Right cardiac atrium (tissue), 5 donors: ENCODE measurements around the gene ADAMTSL2. TPM values are rescaled to one million over a fixed set of nuclear protein-coding genes. Genes with fewer than 3 reads are reported as not detected.

Experiments used
- ATAC-seq, 2 donors: fragments of 200-7000 bp; cut with Tn5 transposase; one replicate each; pipeline versions ENCODE4 v1.8.0 to v1.9.1; 2020; ENCODE audit warnings: moderate library complexity in 2 of 2, mild to moderate bottlenecking in 1 of 2
- DNase-seq, 3 donors: peaks; one replicate each; pipeline ENCODE4 v3.0.0-alpha.2; 2020
- H3K27ac ChIP-seq: one replicate; pipeline ENCODE4 v1.5.1; 2013; ENCODE audit warnings: mild to moderate bottlenecking, low read length, control low read depth, moderate library complexity
- H3K27me3 ChIP-seq: one replicate; pipeline ENCODE4 v1.6.1; 2013; ENCODE audit not compliant: control insufficient read depth, insufficient read depth
- H3K4me1 ChIP-seq: one replicate; pipeline ENCODE4 v1.6.1; 2013; ENCODE audit warnings: low read length; ENCODE audit not compliant: control insufficient read depth, insufficient read depth
- H3K4me3 ChIP-seq: one replicate; pipeline ENCODE4 v1.5.1; 2013; ENCODE audit warnings: low read length, control low read depth
- H3K9me3 ChIP-seq: one replicate; pipeline ENCODE4 v1.6.1; 2013; ENCODE audit warnings: low read length; ENCODE audit not compliant: control insufficient read depth
- WGBS: extraction: QIAGEN DNeasy Blood & Tissue Kit; methylation state at CpG from one replicate; pipeline ENCODE4 v1.1.7; 2013; 5-methylcytosine and 5-hydroxymethylcytosine counted together
- intact Hi-C, 4 donors: fragments of 100-400 bp; cut with DNase I; formaldehyde crosslinking; loops; one replicate each; pipeline versions ENCODE4 v1.11.0 to v1.14.0; 2022 to 2023
- polyA plus RNA-seq: library from polyadenylated mRNA; stranded (reverse); fragments of 200-250 nt; gene quantifications from one replicate; pipeline ENCODE4 v1.2.3, GENCODE V29; 2013
- total RNA-seq, 4 donors: library from RNA; stranded (reverse); fragmentation: NEBNext Ultra II Directional; extraction: Animal tissue kit (Norgen Biotek cat#: 25700); gene quantifications; one replicate each; pipeline ENCODE4 v1.2.1, GENCODE V29; 2021
- donor health status: healthy with polysubstance abuse.
- donor health status: DM: no; HTN: yes; CAD: no.
- donor health status: DM: no; HTN: no; CAD: no.
- donor health status: DM: no; HTN: yes; CAD: no; lungs with severe emphysema.
- donor health status: DM: yes; HTN: yes; CAD: no.

Gene ADAMTSL2
- total and polyA plus RNA-seq, 5 donors = 30.3 to 90.2 (median 39.1) TPM

- ATAC-seq (peak; percentile 7 to 19), DNase-seq (peak; percentile 30 to 76 (median 72))
- Histone ChIP-seq H3K27me3 (no peaks in the 10 kb centered on the region), H3K4me3 (no peak overlapping the region), H3K9me3 (no peaks in the 10 kb centered on the region), H3K27ac (peak overlapping the region; percentile 13), H3K4me1 (peaks cover 9% of the 10 kb centered on the region)
- WGBS = 47% methylated on average over 33 of the region's 33 CpGs
- intact Hi-C loops = no loop called here
Observed at GRCh38 chr9:133492061-133493021, 42.2 kb upstream of the ADAMTSL2 start.

- 69% methylated on average over 11 of the region's 11 CpGs for WGBS
- peaks cover 12% of the 10 kb centered on the region for H3K4me1 ChIP-seq
- intact Hi-C loops = no loop called here
- peak; percentile 25 to 70 (median 56) for DNase-seq
- no peak overlapping the region for H3K27ac ChIP-seq
- H3K27me3 ChIP-seq = no peaks in the 10 kb centered on the region
- no peaks in the 10 kb centered on the region for H3K9me3 ChIP-seq
- ATAC-seq = peak in 1 of 2 donors; percentile 3
- no peak overlapping the region for H3K4me3 ChIP-seq
Observed at GRCh38 chr9:133493428-133493827, 41.1 kb upstream of the ADAMTSL2 start.

- no peak overlapping the region for H3K4me3 ChIP-seq
- ATAC-seq = no peak
- no peaks in the 10 kb centered on the region for H3K9me3 ChIP-seq
- no peak overlapping the region for H3K27ac ChIP-seq
- 91% methylated on average over 23 of the region's 23 CpGs for WGBS
- peaks cover 12% of the 10 kb centered on the region for H3K4me1 ChIP-seq
- H3K27me3 ChIP-seq = no peaks in the 10 kb centered on the region
- DNase-seq = peak; percentile 23 to 68 (median 62)
- intact Hi-C loops = no loop called here
Observed at GRCh38 chr9:133493845-133494540, 40.5 kb upstream of the ADAMTSL2 start.

- H3K4me1 ChIP-seq = peaks cover 12% of the 10 kb centered on the region
- ATAC-seq (peak; percentile 52 to 69), DNase-seq (peak; percentile 71 to 92 (median 87))
- H3K4me3 ChIP-seq = no peak overlapping the region
- H3K27me3 ChIP-seq = no peaks in the 10 kb centered on the region
- 57% methylated on average over 24 of the region's 24 CpGs for WGBS
- H3K27ac ChIP-seq = no peak overlapping the region
- no peaks in the 10 kb centered on the region for H3K9me3 ChIP-seq
- intact Hi-C loops = no loop called here
Observed at GRCh38 chr9:133494636-133495326, 39.7 kb upstream of the ADAMTSL2 start.

GRCh38 chr9:133495327-133496293 is 38.9 kb upstream of the ADAMTSL2 start:
- peak in 2 of 3 donors; percentile 15 to 39 for DNase-seq

GRCh38 chr9:133496861-133497842 is 37.4 kb upstream of the ADAMTSL2 start:
- DNase-seq (peak; percentile 66 to 88 (median 82)), ATAC-seq (peak; percentile 7 to 14)
- no peak overlapping the region for H3K4me3 ChIP-seq
- intact Hi-C loops = no loop called here
- H3K27me3 ChIP-seq = no peaks in the 10 kb centered on the region
- peaks cover 1% of the 10 kb centered on the region for H3K9me3 ChIP-seq
- H3K27ac ChIP-seq = no peak overlapping the region
- H3K4me1 ChIP-seq = peaks cover 10% of the 10 kb centered on the region
- WGBS = 61% methylated on average over 35 of the region's 35 CpGs

More at GRCh38 chr9:133495327-133496293, 38.9 kb upstream of the ADAMTSL2 start:
- no peak overlapping the region for H3K27ac ChIP-seq
- intact Hi-C loops = no loop called here
- ATAC-seq = no peak
- H3K4me3 ChIP-seq = no peak overlapping the region
- no peaks in the 10 kb centered on the region for H3K27me3 ChIP-seq
- peaks cover 12% of the 10 kb centered on the region for H3K4me1 ChIP-seq
- H3K9me3 ChIP-seq = no peaks in the 10 kb centered on the region
- WGBS = 92% methylated on average over 24 of the region's 24 CpGs

GRCh38 chr9:133499132-133499891 is 35.2 kb upstream of the ADAMTSL2 start:
- Histone ChIP-seq H3K4me1 (peaks cover 3% of the 10 kb centered on the region), H3K27me3 (no peaks in the 10 kb centered on the region), H3K4me3 (no peak overlapping the region), H3K27ac (peak overlapping the region; percentile 3), H3K9me3 (peaks cover 1% of the 10 kb centered on the region)
- DNase-seq (peak; percentile 61 to 82 (median 80)), ATAC-seq (peak; percentile 70 to 76)
- 55% methylated on average over 19 of the region's 19 CpGs for WGBS
- intact Hi-C loops = no loop called here

GRCh38 chr9:133499892-133500270 is 34.6 kb upstream of the ADAMTSL2 start:
- H3K9me3 ChIP-seq = peaks cover 1% of the 10 kb centered on the region
- intact Hi-C loops = no loop called here
- H3K4me3 ChIP-seq = no peak overlapping the region

GRCh38 chr9:133502112-133502511 is 32.4 kb upstream of the ADAMTSL2 start:
- H3K27me3 ChIP-seq = no peaks in the 10 kb centered on the region
- peaks cover 1% of the 10 kb centered on the region for H3K9me3 ChIP-seq
- peaks cover 3% of the 10 kb centered on the region for H3K4me1 ChIP-seq
- intact Hi-C loops = no loop called here
- WGBS = 100% methylated on average over 1 of the region's 1 CpG
- no peak overlapping the region for H3K4me3 ChIP-seq
- no peak overlapping the region for H3K27ac ChIP-seq
- no peak for ATAC-seq
- no peak for DNase-seq

More at GRCh38 chr9:133499892-133500270, 34.6 kb upstream of the ADAMTSL2 start:
- WGBS = 79% methylated on average over 12 of the region's 12 CpGs
- no peaks in the 10 kb centered on the region for H3K27me3 ChIP-seq
- peak in 2 of 3 donors; percentile 26 to 50 for DNase-seq
- peaks cover 3% of the 10 kb centered on the region for H3K4me1 ChIP-seq
- H3K27ac ChIP-seq = no peak overlapping the region
- ATAC-seq = no peak
